Activated T-cell treated with anti-CD3 and anti-CD28 coated beads, Interleukin-2, amount 50 U/mL, for 72 hours (primary cell): ENCODE data around the gene NME9. TPM values are rescaled to one million over a fixed set of nuclear protein-coding genes. Genes with fewer than 3 reads are reported as not detected.

Experiments used
- ATAC-seq, 2 donors: fragments of 150-1000 bp; cut with Tn5 transposase; replicated peaks in 1 of 2; 2 replicates each; pipeline ENCODE4 v1.10.0; 2021; ENCODE audit warnings: moderate library complexity in 2 of 2, mild to moderate bottlenecking in 1 of 2
- DNase-seq, 2 donors: peaks; one replicate each; pipeline ENCODE4 v3.0.0; 2021 to 2022; ENCODE audit warnings: mixed read lengths in 1 of 2
- H3K27ac Mint-ChIP-seq: one replicate; pipeline ENCODE4 v1.8.0; 2022; ENCODE audit warnings: mild to moderate bottlenecking, moderate library complexity, mixed read lengths
- H3K27me3 Mint-ChIP-seq: one replicate; pipeline ENCODE4 v1.8.0; 2022; ENCODE audit warnings: low read depth, mixed read lengths
- H3K36me3 Mint-ChIP-seq, 2 donors: one replicate each; pipeline ENCODE4 v1.8.0; 2022; ENCODE audit warnings: mixed read lengths in 2 of 2, mild to moderate bottlenecking in 1 of 2; ENCODE audit not compliant: insufficient read depth in 2 of 2
- H3K4me1 Mint-ChIP-seq: one replicate; pipeline ENCODE4 v1.8.0; 2022; ENCODE audit warnings: low read depth, mixed read lengths
- H3K4me3 Mint-ChIP-seq, 2 donors: one replicate each; pipeline ENCODE4 v1.8.0; 2022; ENCODE audit warnings: mild to moderate bottlenecking in 2 of 2, mixed read lengths in 2 of 2, moderate library complexity in 2 of 2
- H3K9me3 Mint-ChIP-seq, 2 donors: one replicate each; pipeline ENCODE4 v1.8.0; 2022; ENCODE audit warnings: mixed read lengths in 2 of 2
- total RNA-seq, 2 donors: library from RNA; stranded (reverse); gene quantifications; one replicate each; pipeline ENCODE4 v1.2.3, GENCODE V29; 2022

The NME9 gene
- total RNA-seq, 2 donors from 2014 or later, result 0.53 to 0.58 TPM

GRCh38 chr3:138369151-138369900 is 39.7 kb upstream of the NME9 start:
- no peak for DNase-seq
- H3K9me3 Mint-ChIP-seq, result peaks cover 0 to 2% of the 10 kb centered on the region in 2 donors

DNA sequence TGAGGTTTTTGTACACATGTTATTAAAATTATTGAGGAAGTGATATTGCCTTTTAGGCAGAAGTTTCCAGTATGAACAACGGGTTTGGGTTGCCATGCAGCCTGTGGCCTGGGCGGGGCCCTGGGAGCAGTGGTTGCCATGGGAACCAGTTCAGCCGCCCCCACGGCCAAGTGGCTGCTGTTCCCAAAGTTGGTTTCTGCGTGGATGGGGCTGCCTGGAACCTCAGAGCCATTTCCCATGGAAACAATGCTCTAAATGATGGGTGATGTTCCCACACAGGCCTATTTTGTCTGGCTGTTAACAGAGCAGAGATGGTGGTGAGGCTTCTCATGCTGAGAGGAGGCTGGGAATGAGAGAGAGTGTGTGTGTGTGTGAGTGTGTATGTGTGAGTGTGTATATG is 38.3 kb upstream of the NME9 start:
- ATAC-seq (no peak), DNase-seq (no peak)
- Mint-ChIP-seq H3K9me3 (peaks cover 0 to 2% of the 10 kb centered on the region in 2 donors), H3K4me3 (no peak overlapping the region), H3K27me3 (peaks cover 22% of the 10 kb centered on the region), H3K4me1 (peaks cover 13% of the 10 kb centered on the region), H3K27ac (no peak overlapping the region), H3K36me3 (peaks cover 2% of the 10 kb centered on the region in 2 donors)

More at GRCh38 chr3:138369151-138369900, 39.7 kb upstream of the NME9 start:
- Mint-ChIP-seq H3K27me3 (peaks cover 22% of the 10 kb centered on the region), H3K4me3 (no peak overlapping the region), H3K36me3 (peaks cover 2% of the 10 kb centered on the region in 2 donors), H3K4me1 (peaks cover 13% of the 10 kb centered on the region), H3K27ac (no peak overlapping the region)
- no peak for ATAC-seq

DNA sequence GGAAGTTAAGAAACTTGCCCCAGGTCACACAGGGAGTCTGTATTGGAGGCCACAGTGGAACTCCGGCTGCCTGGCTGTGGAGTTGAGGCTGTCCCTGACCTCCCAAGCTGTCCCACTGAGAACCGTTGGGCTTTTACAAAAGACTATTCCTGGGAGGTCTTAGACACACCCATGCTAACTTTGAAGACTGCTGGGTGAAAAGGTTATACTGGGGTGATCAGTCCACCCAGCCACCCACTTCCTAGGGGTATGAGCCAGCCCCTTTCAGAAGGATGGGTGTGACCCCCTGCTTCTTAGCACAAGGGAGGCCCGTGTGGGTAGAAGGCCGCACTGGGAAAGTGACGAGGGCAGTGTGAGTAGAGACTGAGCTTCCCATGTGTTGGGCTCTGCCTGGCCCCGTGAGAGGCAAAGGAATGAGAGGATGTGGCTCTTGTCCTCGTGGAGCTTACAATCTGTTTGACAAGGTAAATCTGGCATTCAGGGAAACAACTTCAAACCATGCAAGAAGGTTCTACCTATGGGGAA is 37.7 kb upstream of the NME9 start:
- Mint-ChIP-seq H3K4me1 (peaks cover 13% of the 10 kb centered on the region), H3K4me3 (no peak overlapping the region), H3K9me3 (peaks cover 0 to 2% of the 10 kb centered on the region in 2 donors), H3K27me3 (peaks cover 22% of the 10 kb centered on the region), H3K36me3 (peaks cover 2% of the 10 kb centered on the region in 2 donors), H3K27ac (no peak overlapping the region)
- ATAC-seq (no peak), DNase-seq (no peak)

- ATAC-seq, result no peak
- H3K36me3 Mint-ChIP-seq, result peaks cover 2% of the 10 kb centered on the region in 2 donors
- H3K4me1 Mint-ChIP-seq, result peaks cover 5% of the 10 kb centered on the region
- H3K4me3 Mint-ChIP-seq, result no peak overlapping the region
- no peak overlapping the region for H3K27ac Mint-ChIP-seq
- DNase-seq, result no peak
- peaks cover 0 to 2% of the 10 kb centered on the region in 2 donors for H3K9me3 Mint-ChIP-seq
- H3K27me3 Mint-ChIP-seq, result peaks cover 21% of the 10 kb centered on the region
Measured at GRCh38 chr3:138366006-138366759, 36.5 kb upstream of the NME9 start.

DNA sequence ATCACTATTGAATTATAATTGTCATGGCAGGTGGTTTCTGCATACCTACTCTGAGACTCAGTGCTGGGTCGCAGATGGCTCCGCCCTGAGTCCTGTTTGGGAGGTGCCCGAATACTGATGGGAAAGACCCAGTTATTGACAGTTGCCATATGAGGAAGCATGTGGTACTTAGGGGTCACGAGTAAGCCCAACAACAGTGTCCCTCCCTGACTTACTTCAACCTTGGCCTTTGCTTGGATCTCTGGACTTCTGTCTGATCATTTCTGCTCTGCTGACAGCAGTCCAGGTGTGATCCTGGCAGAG is 35.6 kb upstream of the NME9 start:
- ATAC-seq, result no peak
- Mint-ChIP-seq H3K9me3 (no peaks in the 10 kb centered on the region), H3K27me3 (peaks cover 12% of the 10 kb centered on the region), H3K4me3 (no peak overlapping the region), H3K27ac (no peak overlapping the region), H3K4me1 (no peaks in the 10 kb centered on the region), H3K36me3 (no peaks in the 10 kb centered on the region)
- no peak for DNase-seq

DNA sequence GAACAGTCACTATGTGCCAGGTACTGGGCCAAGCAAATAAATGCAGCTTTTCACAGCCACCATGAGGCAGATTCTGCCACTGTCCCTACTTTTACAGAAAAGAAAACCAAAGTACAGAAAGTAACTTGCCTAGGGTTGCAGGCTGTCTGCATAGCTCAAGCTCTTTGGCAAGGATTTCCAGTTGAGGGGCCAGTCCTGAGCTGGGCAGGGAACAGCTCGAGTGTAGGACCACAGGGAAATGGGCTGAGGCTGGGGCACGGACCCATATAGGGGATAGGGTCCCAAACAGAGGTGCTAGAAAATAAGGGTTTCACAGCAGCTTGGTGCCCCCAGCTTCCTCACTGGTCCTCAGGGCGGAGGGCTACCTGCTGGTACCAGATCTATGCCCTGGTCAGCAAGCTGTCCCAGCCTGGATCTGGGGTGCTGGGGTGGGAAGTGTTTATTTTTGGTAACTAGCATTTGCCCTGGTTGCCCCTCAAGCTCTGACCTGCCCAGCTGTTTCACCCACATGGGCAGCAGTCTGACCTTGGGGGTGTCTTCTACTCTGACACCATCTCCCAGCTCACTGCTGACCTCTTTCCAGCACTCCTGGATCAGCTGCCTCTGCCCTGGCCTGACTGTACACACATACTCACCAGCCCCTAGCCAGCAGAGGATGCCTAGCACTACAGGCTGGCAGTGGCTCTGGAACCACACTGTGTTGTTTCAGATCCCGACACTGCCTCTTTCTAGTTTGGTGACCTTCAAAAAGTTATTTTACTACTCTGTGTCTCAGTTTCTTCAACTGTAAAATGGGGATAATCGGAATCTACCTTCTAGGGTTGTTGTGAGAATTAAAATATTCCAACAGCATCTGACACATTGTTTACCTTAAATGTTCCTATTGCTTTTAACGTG is 35.0 kb upstream of the NME9 start:
- ATAC-seq (no peak), DNase-seq (no peak)
- H3K4me3 Mint-ChIP-seq, result no peak overlapping the region
- H3K9me3 Mint-ChIP-seq, result no peaks in the 10 kb centered on the region
- peaks cover 11% of the 10 kb centered on the region for H3K27me3 Mint-ChIP-seq
- no peaks in the 10 kb centered on the region for H3K36me3 Mint-ChIP-seq
- H3K27ac Mint-ChIP-seq, result no peak overlapping the region
- no peaks in the 10 kb centered on the region for H3K4me1 Mint-ChIP-seq

DNA sequence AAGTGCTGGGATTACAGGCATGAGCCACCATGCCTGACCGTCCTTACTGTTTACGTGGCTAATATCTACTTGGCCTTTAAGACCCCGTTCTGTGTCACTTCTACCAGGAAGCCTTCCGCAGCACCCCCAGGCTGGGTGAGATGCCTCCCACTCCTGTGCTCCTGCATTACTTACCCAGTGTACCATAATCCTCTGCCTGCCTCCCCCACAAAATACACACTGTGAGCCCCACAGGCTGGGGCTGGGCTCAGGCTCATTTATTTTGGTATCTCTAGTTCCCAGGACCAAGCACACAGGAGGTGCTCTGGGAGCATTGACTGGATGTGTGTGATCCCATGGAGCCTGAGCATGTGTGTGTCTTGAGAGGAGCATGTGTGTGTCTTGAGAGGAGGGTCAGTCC is 33.7 kb upstream of the NME9 start:
- Mint-ChIP-seq H3K4me1 (no peaks in the 10 kb centered on the region), H3K36me3 (no peaks in the 10 kb centered on the region), H3K27ac (no peak overlapping the region), H3K9me3 (no peaks in the 10 kb centered on the region), H3K27me3 (peaks cover 11% of the 10 kb centered on the region), H3K4me3 (no peak overlapping the region)
- DNase-seq, result no peak
- no peak for ATAC-seq

GRCh38 chr3:138362538-138362937 is 32.9 kb upstream of the NME9 start:
- Mint-ChIP-seq H3K36me3 (no peaks in the 10 kb centered on the region), H3K4me3 (no peak overlapping the region), H3K27me3 (peaks cover 13% of the 10 kb centered on the region), H3K4me1 (no peaks in the 10 kb centered on the region), H3K9me3 (no peaks in the 10 kb centered on the region), H3K27ac (no peak overlapping the region)
- ATAC-seq (no peak), DNase-seq (no peak)

- no peak for DNase-seq
- no peak for ATAC-seq
- no peak overlapping the region for H3K4me3 Mint-ChIP-seq
- H3K27ac Mint-ChIP-seq, result no peak overlapping the region
- H3K9me3 Mint-ChIP-seq, result no peaks in the 10 kb centered on the region
- no peaks in the 10 kb centered on the region for H3K36me3 Mint-ChIP-seq
- H3K27me3 Mint-ChIP-seq, result peaks cover 17% of the 10 kb centered on the region
- no peaks in the 10 kb centered on the region for H3K4me1 Mint-ChIP-seq
Measured at GRCh38 chr3:138361561-138361971, 31.9 kb upstream of the NME9 start.

- ATAC-seq (no peak), DNase-seq (no peak)
- Mint-ChIP-seq H3K27me3 (peaks cover 17% of the 10 kb centered on the region), H3K4me1 (no peaks in the 10 kb centered on the region), H3K4me3 (no peak overlapping the region), H3K9me3 (no peaks in the 10 kb centered on the region), H3K27ac (no peak overlapping the region), H3K36me3 (no peaks in the 10 kb centered on the region)
Measured at GRCh38 chr3:138360869-138361525, 31.3 kb upstream of the NME9 start.

DNA sequence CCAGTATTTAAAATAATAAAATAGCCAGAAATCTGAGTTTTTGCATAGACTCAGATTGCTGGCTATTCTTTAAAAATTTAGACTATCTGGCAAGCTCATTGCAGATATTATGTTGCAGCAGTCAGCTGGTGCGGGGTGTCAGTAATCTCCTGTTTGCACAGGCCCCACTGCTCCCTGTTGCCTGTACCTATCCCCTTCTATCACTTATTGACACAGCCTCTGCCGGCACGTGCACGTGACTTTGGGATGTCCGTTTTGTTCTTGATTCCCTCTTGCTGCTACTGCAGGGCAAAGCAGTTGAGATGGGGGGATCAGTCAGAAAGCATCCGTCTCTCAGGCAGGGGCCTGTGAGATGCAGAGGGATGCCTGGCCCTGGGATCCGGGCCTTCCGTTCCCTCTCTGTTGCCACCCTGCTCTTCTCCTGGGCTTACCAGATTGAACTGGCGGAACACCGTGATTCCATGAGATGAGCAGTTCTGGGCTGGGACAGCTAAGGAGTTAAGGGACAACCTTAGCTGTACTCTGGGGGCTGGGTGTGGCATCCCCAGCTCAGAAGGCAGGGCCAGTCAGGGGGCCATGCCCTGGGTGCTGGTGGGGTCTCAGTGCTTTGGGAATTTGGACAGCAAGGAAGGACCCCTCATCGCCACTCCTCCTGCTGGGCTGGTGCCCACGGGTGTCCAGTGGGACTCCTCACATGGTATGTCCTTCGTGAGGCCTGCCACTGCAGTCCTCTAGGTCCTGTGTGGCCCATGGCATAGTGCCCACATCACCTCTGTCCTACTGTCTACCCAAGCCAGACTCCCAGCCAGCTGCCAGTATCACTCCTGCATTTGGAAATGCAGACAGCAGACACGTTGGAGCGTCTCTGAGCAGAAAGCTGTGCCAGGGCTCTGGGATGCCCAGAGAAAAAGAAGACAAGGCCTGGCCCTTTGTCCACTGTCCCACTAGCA is 30.5 kb upstream of the NME9 start:
- H3K27ac Mint-ChIP-seq, result no peak overlapping the region
- no peaks in the 10 kb centered on the region for H3K36me3 Mint-ChIP-seq
- no peak for DNase-seq
- no peaks in the 10 kb centered on the region for H3K4me1 Mint-ChIP-seq
- H3K4me3 Mint-ChIP-seq, result no peak overlapping the region
- no peaks in the 10 kb centered on the region for H3K9me3 Mint-ChIP-seq
- peaks cover 10% of the 10 kb centered on the region for H3K27me3 Mint-ChIP-seq
- ATAC-seq, result no peak
